Aortic smooth muscle cell (primary cell): ENCODE results near the gene SEC61B. TPM values are rescaled to one million over a fixed set of nuclear protein-coding genes. Genes with fewer than 3 reads are reported as not detected.

Source experiments
- total RNA-seq: library from RNA; depleted of rRNA; stranded (reverse); fragments of >200 nt; gene quantifications from 2 replicates; pipeline ENCODE4 v1.2.3, GENCODE V29; 2014

SEC61B gene
- 72.6 and 89.3 TPM in 2 replicates for total RNA-seq

DNA sequence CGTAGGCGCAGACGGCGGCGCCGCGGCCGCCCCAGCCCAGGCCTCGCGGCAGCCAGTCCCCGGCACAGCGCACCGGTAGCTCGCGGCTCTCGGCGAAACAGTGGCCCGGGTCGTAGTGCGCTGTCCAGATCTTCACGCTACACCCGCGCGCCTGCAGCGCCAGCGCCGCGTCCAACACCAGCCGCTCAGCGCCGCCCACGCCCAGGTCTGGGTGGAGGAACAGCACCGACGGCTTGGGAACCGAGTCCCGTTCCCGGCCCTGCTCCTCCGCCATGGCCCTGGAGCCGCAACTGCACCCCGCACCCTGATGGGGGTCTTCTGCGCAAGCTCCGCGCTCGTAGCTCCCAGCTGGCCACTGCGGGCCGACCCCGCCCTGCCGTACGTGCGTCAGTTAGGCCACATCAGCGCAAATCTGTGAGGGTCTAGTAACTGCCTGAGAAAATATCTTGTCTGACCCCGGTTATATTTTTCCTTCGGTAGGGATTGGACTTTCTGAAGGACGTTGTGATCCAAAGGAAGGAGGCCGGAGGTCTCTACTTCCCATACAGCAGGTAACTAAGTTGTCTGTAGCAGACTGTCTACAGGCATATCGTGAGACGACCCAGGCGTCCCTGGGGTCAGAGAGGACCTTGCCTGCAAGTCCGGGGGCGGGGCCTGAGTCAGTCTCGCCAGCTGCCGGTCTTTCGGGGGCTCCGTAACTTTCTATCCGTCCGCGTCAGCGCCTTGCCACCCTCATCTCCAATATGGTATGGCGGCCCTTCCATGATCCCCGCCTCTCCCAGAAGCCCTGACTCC is at the start of gene SEC61B, which contains the start of gene ALG2:
Gene SEC61B, plus strand, starts transcription at position 662 of the 795 bp plus-strand sequence. Its CDS starts 82 bp downstream, at position 744.
Gene ALG2, minus strand, starts transcription at position 322 of the 795 bp plus-strand sequence. Its CDS starts 48 bp downstream, at position 274.

Other genes with a start within 250 kb of the SEC61B start
- 21.3 and 27.2 TPM in 2 replicates for gene TGFBR1, start 117.2 kb upstream of the SEC61B start, total RNA-seq
- 35.2 and 38.6 TPM in 2 replicates for gene ALG2, start 340 bp upstream of the SEC61B start, total RNA-seq